Measurements from ENCODE around the gene N4BP2L1.
"Not testable (repeated sequence)": the region's sequence is repeated elsewhere in the genome, so short reads cannot be mapped to it uniquely, and the experiment has no call there.

N4BP2L1 gene

DNA sequence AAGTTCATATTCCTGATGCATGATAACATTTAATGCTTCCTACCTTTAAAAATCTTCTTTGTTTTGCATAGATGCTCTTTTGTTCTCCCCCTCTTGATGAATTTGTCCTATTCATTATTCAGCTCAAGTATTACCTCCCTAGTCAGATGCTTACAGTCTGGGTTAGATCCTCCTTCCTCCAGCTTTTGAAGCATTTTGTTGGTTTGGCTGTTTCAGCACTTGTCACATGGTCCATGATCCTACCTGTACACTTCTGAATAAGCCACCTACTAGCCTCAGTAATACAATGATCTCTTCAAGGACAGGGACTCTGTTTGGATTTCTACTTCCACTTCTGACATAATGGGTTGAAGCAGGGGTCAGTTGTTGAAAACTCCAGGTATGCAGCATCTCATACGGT, 37.4 kb downstream of the N4BP2L1 start:
- Mint-ChIP-seq H3K4me3 (no peak overlapping the region), H3K4me1 (ENCODE audit: low read depth) (peaks cover 8% of the 10 kb centered on the region), H3K27ac (no peak overlapping the region), H3K36me3 (ENCODE audit: low read depth) (peaks cover 8% of the 10 kb centered on the region), H3K27me3 (ENCODE audit: low read depth) (no peaks in the 10 kb centered on the region), H3K9me3 (no peaks in the 10 kb centered on the region)

GRCh38 chr13:32390048-32390447, 37.9 kb downstream of the N4BP2L1 start:
- H3K36me3 Mint-ChIP-seq (ENCODE audit: low read depth): peaks cover 8% of the 10 kb centered on the region

GRCh38 chr13:32385410-32385809, 42.5 kb downstream of the N4BP2L1 start:
- H3K36me3 Mint-ChIP-seq (ENCODE audit: low read depth): peaks cover under 1% of the 10 kb centered on the region
- no peaks in the 10 kb centered on the region for H3K27me3 Mint-ChIP-seq (ENCODE audit: low read depth)
- no peak overlapping the region for H3K4me3 Mint-ChIP-seq
- H3K9me3 Mint-ChIP-seq: no peaks in the 10 kb centered on the region
- H3K4me1 Mint-ChIP-seq (ENCODE audit: low read depth): peaks cover 4% of the 10 kb centered on the region
- H3K27ac Mint-ChIP-seq: no peak overlapping the region

More at GRCh38 chr13:32390048-32390447, 37.9 kb downstream of the N4BP2L1 start:
- Mint-ChIP-seq H3K9me3 (no peaks in the 10 kb centered on the region), H3K4me1 (ENCODE audit: low read depth) (peaks cover 8% of the 10 kb centered on the region), H3K4me3 (no peak overlapping the region), H3K27me3 (ENCODE audit: low read depth) (no peaks in the 10 kb centered on the region), H3K27ac (no peak overlapping the region)

- Mint-ChIP-seq H3K27ac (no peak overlapping the region), H3K36me3 (ENCODE audit: low read depth) (no peaks in the 10 kb centered on the region), H3K4me1 (ENCODE audit: low read depth) (peaks cover 2% of the 10 kb centered on the region), H3K27me3 (ENCODE audit: low read depth) (no peaks in the 10 kb centered on the region), H3K4me3 (no peak overlapping the region), H3K9me3 (no peaks in the 10 kb centered on the region)
Observed at GRCh38 chr13:32384702-32385101, 43.2 kb downstream of the N4BP2L1 start.

GRCh38 chr13:32383836-32384618, 43.9 kb downstream of the N4BP2L1 start:
- Mint-ChIP-seq H3K27me3 (ENCODE audit: low read depth) (no peaks in the 10 kb centered on the region), H3K27ac (no peak overlapping the region), H3K4me1 (ENCODE audit: low read depth) (no peaks in the 10 kb centered on the region), H3K36me3 (ENCODE audit: low read depth) (peaks cover 2% of the 10 kb centered on the region), H3K4me3 (no peak overlapping the region), H3K9me3 (no peaks in the 10 kb centered on the region)

- H3K4me3 Mint-ChIP-seq: no peak overlapping the region
- H3K4me1 Mint-ChIP-seq (ENCODE audit: low read depth): no peaks in the 10 kb centered on the region
- no peaks in the 10 kb centered on the region for H3K9me3 Mint-ChIP-seq
- no peak overlapping the region for H3K27ac Mint-ChIP-seq
- H3K27me3 Mint-ChIP-seq (ENCODE audit: low read depth): no peaks in the 10 kb centered on the region
- peaks cover 3% of the 10 kb centered on the region for H3K36me3 Mint-ChIP-seq (ENCODE audit: low read depth)
Observed at GRCh38 chr13:32381539-32381938, 46.4 kb downstream of the N4BP2L1 start.

DNA sequence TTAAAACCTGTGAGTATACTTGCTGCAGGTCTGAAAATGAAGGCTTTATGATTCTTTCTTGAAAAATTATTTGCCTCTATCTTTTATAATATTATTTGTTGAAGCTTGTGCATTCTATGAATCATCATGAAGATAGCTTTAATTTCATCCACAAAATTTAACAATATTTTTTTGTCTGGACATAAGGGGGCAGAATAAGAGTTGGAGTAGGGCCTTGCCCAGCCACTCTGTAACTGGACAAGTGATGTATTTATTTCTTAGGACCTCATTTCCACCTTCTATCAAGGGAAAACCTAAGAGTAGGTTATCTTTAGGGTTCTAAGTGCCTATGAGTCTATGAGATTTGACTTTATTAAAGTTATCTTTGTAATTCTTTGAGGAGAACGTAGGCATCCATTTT, 49.9 kb downstream of the N4BP2L1 start:
- Mint-ChIP-seq H3K27me3 (ENCODE audit: low read depth) (no peaks in the 10 kb centered on the region), H3K4me1 (ENCODE audit: low read depth) (no peaks in the 10 kb centered on the region), H3K9me3 (peaks cover 3% of the 10 kb centered on the region), H3K4me3 (no peak overlapping the region), H3K27ac (no peak overlapping the region), H3K36me3 (ENCODE audit: low read depth) (peaks cover 24% of the 10 kb centered on the region)

DNA sequence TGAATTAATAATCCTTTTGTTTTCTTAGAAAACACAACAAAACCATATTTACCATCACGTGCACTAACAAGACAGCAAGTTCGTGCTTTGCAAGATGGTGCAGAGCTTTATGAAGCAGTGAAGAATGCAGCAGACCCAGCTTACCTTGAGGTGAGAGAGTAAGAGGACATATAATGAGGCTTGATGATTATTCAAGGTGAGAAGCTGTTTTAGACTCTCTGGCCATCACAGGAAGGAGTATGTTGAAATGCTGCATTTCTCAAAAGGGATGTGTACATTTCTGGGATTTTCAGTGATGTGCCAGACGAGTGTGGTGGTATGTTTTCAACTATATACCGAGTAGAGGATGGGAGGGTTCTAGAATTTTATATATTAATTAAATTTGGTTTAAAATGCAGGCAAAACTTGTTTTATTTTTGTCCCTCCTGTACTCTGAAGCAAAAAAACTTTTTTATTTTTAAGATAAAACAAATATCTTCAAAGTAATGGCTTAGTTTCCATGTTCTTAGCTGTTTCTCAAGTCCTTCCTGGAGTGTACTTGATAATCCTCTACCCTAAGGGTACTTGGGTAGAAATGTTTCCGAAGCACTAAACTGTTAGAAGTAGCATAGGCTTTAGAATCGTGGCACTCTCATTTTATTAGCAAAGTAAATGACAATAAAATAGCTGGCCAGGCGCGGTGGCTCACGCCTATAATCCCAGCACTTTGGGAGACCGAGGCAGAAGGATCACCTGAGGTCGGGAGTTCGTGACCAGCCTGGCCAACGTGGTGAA, 51.1 kb downstream of the N4BP2L1 start:
- H3K36me3 Mint-ChIP-seq (ENCODE audit: low read depth): peaks cover 34% of the 10 kb centered on the region

DNA sequence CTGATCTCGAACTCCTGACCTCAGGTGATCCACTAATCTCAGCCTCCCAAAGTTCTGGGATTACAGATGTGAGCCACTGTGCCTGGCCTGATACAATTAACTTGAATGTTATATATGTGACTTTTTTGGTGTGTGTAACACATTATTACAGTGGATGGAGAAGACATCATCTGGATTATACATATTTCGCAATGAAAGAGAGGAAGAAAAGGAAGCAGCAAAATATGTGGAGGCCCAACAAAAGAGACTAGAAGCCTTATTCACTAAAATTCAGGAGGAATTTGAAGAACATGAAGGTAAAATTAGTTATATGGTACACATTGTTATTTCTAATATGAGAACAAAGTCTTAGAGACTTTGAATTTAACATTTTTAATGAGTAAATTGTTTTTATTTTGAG, 57.1 kb downstream of the N4BP2L1 start:
- Mint-ChIP-seq H3K36me3 (ENCODE audit: low read depth) (peaks cover 37% of the 10 kb centered on the region), H3K9me3 (peaks cover 3% of the 10 kb centered on the region), H3K4me1 (ENCODE audit: low read depth) (peaks cover 1% of the 10 kb centered on the region), H3K27ac (no peak overlapping the region), H3K27me3 (ENCODE audit: low read depth) (no peaks in the 10 kb centered on the region), H3K4me3 (no peak overlapping the region)

More for the DNA sequence above, 51.1 kb downstream of the N4BP2L1 start:
- Mint-ChIP-seq H3K9me3 (peaks cover 3% of the 10 kb centered on the region), H3K27ac (no peak overlapping the region), H3K4me3 (no peak overlapping the region), H3K27me3 (ENCODE audit: low read depth) (no peaks in the 10 kb centered on the region), H3K4me1 (ENCODE audit: low read depth) (no peaks in the 10 kb centered on the region)

DNA sequence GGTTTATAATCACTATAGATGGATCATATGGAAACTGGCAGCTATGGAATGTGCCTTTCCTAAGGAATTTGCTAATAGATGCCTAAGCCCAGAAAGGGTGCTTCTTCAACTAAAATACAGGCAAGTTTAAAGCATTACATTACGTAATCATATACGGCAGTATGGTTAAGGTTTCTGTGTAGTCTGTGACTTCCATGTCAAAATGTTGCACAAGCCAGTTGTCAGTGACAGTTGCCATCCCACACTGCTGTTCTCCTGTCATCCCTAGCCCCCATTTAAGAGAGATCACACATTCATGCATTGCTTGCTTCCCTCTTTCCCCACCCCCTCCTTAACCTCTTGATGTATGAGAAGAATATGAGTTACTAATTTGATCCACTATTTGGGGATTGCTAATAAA, 65.4 kb downstream of the N4BP2L1 start:
- Mint-ChIP-seq H3K4me1 (ENCODE audit: low read depth) (peaks cover 1% of the 10 kb centered on the region), H3K27ac (no peak overlapping the region), H3K36me3 (ENCODE audit: low read depth) (peaks cover 17% of the 10 kb centered on the region), H3K27me3 (ENCODE audit: low read depth) (no peaks in the 10 kb centered on the region), H3K4me3 (no peak overlapping the region), H3K9me3 (no peaks in the 10 kb centered on the region)

DNA sequence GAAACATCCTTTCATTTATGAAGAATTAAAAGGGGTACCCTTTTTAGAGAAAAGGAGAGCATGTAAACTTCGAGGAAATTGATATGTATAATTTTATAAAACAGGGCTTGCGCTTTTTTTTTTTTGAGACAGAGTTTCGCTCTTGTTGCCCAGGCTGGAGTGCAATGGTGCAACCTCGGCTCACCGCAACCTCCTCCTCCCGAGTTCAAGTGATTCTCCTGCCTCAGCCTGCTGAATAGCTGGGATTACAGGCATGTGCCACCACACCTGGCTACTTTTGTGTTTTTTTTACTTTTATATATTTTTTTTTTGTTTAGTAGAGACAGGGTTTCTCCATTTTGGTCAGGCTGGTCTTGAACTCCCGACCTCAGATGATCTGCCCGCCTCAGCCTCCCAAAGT, 72.0 kb downstream of the N4BP2L1 start:
- not testable (repeated sequence) for H3K4me1 Mint-ChIP-seq (ENCODE audit: low read depth); H3K27ac Mint-ChIP-seq; H3K9me3 Mint-ChIP-seq; H3K27me3 Mint-ChIP-seq (ENCODE audit: low read depth); H3K4me3 Mint-ChIP-seq
- peaks cover 17% of the 10 kb centered on the region for H3K36me3 Mint-ChIP-seq (ENCODE audit: low read depth)

DNA sequence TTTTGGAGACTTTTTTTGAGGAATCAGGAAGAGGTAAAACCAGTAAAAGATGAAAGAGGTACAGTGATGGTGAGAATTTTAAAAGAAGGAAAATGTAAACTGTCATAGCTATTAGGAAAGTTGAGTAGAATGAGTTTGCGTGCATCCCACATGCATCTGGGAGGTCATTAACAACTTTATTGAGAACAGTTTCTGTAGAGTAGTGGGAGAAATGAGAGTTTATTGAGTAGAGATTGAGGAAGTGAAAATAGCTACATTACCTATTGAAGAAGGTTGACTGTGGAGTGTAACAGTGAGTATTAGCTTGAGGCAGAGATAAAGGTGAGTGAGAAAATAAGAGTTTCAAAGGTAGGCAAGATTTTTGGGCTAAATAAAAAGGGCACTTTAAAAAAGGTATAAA, 73.9 kb downstream of the N4BP2L1 start:
- peaks cover 10% of the 10 kb centered on the region for H3K4me1 Mint-ChIP-seq (ENCODE audit: low read depth)
- no peaks in the 10 kb centered on the region for H3K9me3 Mint-ChIP-seq
- no peak overlapping the region for H3K4me3 Mint-ChIP-seq
- H3K27me3 Mint-ChIP-seq (ENCODE audit: low read depth): no peaks in the 10 kb centered on the region
- peaks cover 18% of the 10 kb centered on the region for H3K36me3 Mint-ChIP-seq (ENCODE audit: low read depth)
- no peak overlapping the region for H3K27ac Mint-ChIP-seq

- H3K27ac Mint-ChIP-seq; H3K27me3 Mint-ChIP-seq (ENCODE audit: low read depth); H3K9me3 Mint-ChIP-seq; H3K4me3 Mint-ChIP-seq: not testable (repeated sequence)
- H3K4me1 Mint-ChIP-seq (ENCODE audit: low read depth): peaks cover 23% of the 10 kb centered on the region
- peaks cover 34% of the 10 kb centered on the region for H3K36me3 Mint-ChIP-seq (ENCODE audit: low read depth)
Observed at GRCh38 chr13:32350839-32351441, 77.0 kb downstream of the N4BP2L1 start.
